Kidney capillary endothelial cell (primary cell): Measurements from ENCODE around the gene FABP1.

Experiments used
- DNase-seq: peaks from one replicate; pipeline ENCODE4 v3.0.0-alpha.2; 2018; ENCODE audit warnings: low spot score

Gene FABP1

GRCh38 chr2:88114889-88115288, 13.0 kb downstream of the FABP1 start:
- no peak for DNase-seq

GRCh38 chr2:88113069-88113468, 14.8 kb downstream of the FABP1 start:
- no peak for DNase-seq

GRCh38 chr2:88110830-88111229, 17.0 kb downstream of the FABP1 start:
- no peak for DNase-seq

GRCh38 chr2:88108796-88109195, 19.1 kb downstream of the FABP1 start:
- no peak for DNase-seq

DNA sequence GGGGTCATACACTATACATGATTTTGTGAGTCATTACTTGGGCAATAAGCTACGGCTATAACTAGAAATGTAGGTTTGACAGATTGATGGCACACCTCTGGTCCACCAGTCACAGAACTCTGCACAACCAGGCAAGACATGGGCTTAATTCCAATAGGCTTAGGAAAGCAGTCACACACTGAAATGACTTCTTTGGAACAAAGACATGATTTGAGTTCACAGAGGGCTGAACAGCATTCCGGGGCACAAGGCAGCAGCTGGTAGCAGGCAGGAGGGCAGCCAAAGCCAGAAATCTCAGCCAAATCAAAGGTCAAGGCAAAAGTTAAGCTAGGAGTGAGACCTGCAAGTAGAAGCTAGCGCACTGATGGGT, 27.4 kb downstream of the FABP1 start:
- DNase-seq, result no peak

- DNase-seq, result no peak
These were observed 27.9 kb downstream of the FABP1 start for GRCh38 chr2:88099798-88100488.

DNA sequence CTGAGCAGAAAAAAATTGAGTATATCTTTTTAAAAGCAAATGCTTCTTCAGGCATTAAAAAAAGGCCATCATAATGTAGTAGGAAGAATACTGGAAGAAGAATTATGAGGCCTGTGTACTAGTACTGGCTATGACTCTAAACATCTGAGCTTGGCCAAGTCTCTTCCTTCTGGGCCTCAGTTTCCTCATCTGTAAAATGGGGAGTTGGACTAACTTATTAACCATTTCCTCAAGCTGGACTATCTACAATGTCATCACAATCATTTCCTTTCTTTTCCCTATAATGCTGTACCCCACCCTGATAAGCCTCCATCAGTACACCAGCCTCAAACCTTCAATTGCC, 29.3 kb downstream of the FABP1 start:
- DNase-seq, result no peak

DNA sequence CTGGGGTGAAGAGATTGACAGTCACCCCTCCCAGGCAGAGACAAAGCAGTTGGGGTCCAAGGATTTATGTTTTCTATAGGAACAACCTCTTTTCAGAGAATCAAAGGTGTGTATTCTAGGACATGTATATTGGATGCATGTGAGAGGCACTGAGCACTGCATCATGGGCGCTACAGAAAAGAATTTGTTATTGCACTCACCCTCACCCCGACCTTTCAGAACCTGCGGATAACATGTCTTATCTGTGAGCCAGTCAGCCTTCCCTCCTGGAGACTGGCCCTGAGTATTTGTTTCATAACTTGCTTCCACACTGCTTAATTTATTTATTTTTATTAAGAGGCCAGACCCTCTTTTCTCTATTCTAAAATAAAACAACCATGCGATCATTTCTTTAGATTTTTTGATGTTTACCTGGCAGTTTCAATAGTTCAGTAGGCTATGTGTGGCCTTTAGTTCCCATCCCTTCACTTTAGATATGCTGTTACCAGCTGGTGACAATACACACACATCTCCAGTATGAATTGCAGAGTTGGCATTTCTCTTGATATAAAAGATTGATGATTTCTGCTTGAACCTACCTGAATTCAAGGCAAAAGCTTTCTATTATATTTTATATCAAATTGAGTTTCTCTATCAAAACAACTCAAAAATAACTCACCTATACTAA, 29.8 kb downstream of the FABP1 start:
- DNase-seq, result no peak

DNA sequence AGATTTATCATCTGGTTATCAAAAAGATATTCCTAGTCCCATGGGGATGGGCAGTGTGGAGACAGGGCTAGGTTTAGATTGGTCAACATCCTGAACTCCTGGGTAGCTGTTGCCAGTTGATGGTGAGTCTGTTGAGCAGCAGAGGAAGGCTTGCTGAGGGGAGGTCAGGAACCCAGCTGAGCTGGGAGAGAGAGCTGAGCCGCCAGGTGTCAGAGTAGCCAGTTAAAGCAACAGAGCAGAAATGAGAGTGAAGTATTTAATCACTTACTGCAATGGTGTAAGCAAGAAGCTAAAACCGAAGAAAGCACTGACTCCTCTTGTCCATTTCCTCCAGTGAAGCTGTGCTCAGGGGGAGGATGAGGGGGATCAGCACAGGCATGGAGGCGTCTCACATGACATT, 30.7 kb downstream of the FABP1 start:
- no peak for DNase-seq

- DNase-seq, result no peak
These were observed 31.2 kb downstream of the FABP1 start for GRCh38 chr2:88096708-88097107.

DNA sequence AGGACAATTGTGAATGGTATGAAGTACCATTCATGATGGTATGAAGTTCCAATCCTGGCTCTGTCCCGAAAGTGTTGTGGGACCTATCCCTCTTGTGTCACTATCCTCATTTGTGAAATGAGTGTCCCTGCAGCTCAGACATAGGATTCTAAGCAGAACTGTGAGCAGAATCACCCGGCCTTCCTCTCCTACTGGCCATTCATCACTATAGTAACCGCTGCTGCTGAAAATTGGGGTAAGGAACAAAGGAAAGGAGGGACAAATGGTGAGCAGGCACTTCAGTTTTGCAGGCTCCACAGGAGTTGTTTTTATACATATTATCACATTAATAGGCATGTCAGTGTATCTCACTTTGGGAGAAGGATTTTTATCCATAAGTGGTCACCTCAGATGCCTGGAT, 32.8 kb downstream of the FABP1 start:
- no peak for DNase-seq

DNA sequence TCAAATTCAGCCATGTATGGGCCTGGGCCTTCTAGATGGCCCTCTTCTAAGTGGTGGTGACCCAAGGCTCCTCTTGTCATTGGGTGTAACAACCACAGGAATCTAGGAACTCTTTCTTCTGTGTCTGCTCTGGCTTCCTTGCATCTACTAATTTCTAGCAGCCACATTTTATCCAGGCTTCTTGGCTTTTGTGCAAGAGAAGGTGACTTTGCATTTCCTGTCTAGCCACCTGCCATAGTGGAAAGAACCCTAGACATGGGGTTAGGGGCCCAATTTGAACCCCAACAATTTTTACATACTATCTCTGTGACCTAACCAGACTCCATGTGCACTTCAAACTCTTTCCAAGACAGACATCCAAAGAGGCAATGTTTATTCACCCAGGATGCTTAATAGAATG, 35.1 kb downstream of the FABP1 start:
- DNase-seq, result no peak

DNA sequence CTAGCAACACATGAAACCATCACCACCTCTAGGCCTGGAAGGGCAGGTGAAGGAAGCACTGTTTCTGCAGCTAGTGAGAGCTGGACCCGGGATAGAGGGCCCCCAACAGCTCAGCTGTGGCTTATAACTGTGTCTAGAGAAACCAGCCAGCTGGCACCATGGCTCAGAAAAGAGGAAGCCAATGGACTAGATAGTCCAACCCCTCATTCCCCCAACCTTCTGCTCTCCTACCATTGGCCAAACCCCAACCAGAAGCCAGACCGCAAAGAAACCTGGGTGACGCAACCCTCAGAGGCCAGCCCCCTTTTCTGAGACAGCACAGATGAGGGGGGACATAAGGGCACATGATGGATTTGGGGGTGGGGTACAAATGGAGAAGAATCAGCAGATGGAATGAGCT, 35.9 kb downstream of the FABP1 start:
- DNase-seq, result no peak

DNA sequence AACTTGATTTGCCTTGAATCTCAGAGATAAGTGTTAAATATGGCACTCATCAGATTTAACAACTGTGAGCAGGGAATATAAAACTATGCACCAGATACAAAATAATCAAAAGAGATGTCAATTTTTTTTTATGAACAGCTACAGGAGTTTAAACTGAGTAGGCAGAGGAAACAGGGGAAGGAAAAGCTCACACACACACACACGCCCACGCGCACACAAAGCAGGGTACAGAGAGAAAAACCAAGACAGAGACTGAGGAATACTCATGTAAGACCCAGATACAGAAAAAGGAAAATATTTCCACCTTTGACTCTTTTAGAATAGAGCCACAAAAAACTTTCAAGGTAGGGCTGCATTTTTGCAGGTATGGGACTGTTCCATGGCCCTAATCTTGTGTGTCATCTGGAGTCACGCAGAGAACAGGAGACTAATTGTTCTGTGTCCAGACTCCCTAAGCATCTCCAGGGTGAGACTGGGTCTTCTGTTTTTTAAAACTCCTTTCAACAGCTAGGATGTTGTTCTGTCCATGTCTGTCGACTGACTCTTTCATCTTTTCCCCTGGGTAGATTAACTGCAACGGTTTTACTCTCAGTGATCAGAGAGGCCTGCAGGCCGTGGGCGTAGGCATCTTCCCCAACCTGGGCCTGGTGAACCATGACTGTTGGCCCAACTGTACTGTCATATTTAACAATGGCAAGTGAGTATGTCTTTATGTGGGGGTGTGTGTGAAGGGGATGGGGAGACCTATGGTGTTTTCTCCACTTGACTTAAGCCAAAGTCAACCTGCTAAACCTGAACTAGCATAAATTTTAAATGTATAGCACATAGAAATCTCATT, 37.2 kb downstream of the FABP1 start:
- no peak for DNase-seq

GRCh38 chr2:88088999-88089398, 38.9 kb downstream of the FABP1 start:
- DNase-seq, result no peak

DNA sequence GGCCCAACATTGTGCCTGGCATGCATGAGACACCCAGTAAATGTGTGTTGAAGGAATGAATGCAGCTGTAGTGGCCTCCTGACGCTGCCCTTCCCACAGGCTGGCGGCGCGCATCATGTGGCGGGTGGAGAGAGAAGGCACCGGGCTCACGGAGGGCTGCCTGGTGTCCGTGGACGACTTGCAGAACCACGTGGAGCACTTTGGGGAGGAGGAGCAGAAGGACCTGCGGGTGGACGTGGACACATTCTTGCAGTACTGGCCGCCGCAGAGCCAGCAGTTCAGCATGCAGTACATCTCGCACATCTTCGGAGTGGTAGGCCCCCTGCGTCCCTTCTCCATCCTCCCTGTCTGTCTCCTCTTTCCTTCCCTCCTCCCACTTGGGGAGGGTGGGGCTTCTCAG, 40.1 kb downstream of the FABP1 start:
- no peak for DNase-seq

GRCh38 chr2:88087073-88087472, 40.8 kb downstream of the FABP1 start:
- DNase-seq, result no peak

DNA sequence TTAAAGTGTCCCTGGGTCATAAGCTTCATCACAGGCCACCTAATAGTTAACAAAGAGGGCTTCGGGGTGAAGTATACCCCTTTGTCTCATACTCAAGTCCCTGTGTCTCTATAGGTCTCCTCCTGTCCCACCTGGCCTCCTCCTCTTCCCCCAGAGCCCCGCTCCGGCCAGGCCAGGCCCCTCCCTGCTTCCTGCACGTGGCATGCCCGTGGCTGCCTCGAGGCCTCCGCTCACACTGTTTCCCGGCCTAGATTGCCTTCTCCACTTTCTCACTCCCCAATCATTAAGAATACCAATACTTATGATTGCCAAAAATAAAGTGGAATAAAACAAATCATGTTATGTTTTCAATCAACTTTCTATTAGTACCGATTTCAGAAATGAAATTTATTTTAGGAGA, 41.5 kb downstream of the FABP1 start:
- no peak for DNase-seq

DNA sequence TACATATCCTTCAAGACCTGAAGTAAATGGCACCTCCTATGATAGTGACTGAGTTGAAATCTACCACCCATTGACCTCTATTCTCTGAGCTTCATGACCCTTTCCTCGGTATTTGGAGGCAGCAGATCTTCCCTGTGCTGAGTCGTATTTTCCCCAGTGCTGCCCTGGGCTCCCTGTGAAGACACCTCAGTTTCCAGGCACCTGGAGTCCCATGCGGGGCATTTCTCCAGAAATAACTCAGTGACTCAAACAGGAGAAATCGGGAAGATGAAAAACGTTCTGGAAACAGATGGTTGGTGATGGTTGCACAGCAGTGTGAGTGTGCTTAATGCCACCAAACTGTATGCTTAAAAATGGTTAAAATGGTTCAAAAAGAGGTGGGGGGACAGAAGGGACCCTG, 42.3 kb downstream of the FABP1 start:
- no peak for DNase-seq

DNA sequence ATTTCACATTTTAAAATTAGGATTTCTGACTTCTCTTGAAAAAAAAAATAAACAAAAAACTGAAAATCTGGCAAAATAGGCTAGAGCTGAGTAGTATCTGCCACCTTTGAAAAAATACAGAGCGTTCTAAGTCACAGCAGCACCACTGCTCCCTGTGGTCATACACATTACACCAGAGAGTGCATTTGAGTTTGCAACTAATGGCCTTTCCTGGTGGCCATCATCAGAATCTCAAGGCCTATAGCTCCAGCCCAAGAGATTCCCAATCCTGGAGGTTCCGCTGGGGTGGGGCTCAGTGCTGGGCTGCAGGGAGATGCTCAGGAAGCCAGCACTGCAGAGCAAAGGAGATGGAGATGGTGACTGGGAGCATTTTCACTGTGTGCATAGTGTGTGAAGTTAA, 42.8 kb downstream of the FABP1 start:
- no peak for DNase-seq

DNA sequence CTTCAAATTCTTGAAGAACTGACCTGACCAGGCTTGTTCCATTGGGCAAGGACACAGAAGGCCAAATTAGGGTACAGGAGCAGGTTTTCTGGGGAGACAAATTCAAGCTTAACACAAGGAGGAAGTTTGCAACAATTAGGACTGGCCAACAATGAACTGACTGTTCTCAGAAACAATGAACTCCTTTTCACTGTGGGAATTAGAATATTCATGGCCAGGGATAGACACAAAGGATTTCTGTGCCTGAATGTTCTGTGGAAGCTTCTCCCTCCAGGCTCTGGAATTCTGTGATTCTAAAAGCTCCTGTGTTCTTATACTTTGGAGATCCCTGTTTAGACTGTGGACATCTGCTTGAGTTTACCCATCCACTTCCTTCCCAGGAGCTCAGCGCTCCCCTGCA, 45.1 kb downstream of the FABP1 start:
- DNase-seq, result no peak

GRCh38 chr2:88081924-88082608, 45.8 kb downstream of the FABP1 start:
- no peak for DNase-seq

DNA sequence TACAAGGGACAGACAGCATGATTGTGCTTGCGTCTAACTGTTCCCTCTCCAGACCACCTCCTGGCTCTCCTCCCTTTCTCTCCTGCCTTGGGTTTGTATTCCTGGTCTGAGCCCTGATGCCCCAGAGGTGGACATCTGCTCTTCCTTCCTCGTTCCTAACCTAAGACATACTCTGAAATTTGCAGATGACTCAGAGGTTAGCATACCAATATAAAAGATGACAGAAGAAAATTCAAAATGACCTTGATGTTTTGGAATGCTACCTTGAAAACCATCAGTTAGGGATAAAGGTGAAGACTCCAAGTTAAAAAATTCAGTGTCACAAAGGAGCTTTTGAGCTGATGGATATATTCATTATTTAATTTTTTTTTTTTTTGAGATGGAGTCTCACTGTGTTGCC, 47.3 kb downstream of the FABP1 start:
- no peak for DNase-seq
